GM06990 (cell line): ENCODE results near the gene APBB2.

Experiments used
- DNase-seq: peaks from one replicate; pipeline ENCODE4 v3.0.0-alpha.2; 2011; ENCODE audit not compliant: insufficient read length; ENCODE audit errors: extremely low read depth
- H3K27me3 ChIP-seq: replicated peaks from 2 replicates; pipeline ENCODE4 v1.6.0; 2011; ENCODE audit warnings: low read length; ENCODE audit not compliant: control insufficient read depth, insufficient read depth
- H3K36me3 ChIP-seq: 2 replicates; pipeline ENCODE4 v1.5.1; 2011; ENCODE audit warnings: low read length; ENCODE audit not compliant: control insufficient read depth, insufficient read depth
- H3K4me3 ChIP-seq: replicated peaks from 2 replicates; pipeline ENCODE4 v1.5.1; 2011; ENCODE audit warnings: low read depth, mild to moderate bottlenecking, control low read depth, low read length
- CTCF ChIP-seq: IDR thresholded peaks from 2 replicates; pipeline ENCODE4 v1.5.1; 2011; ENCODE audit warnings: low read length, control low read depth, mild to moderate bottlenecking, inconsistent platforms; ENCODE audit not compliant: insufficient read depth, poor library complexity, severe bottlenecking

Gene APBB2

GRCh38 chr4:40763228-40763716 is 451.1 kb downstream of the APBB2 start:
- H3K4me3 ChIP-seq: no peak overlapping the region
- peak; percentile 73 for DNase-seq
- no peaks in the 10 kb centered on the region for H3K27me3 ChIP-seq
- no peaks in the 10 kb centered on the region for H3K36me3 ChIP-seq
- TF ChIP-seq CTCF: no peak
